Transverse colon (tissue), 4 donors: ENCODE results near the gene GDF2.

Source experiments
- EP300 ChIP-seq: sonication (generic); formaldehyde crosslinking; IDR thresholded peaks from one replicate; pipeline ENCODE4 v1.6.1; 2017; ENCODE audit warnings: antibody characterized with exemption, low read depth
- POLR2A ChIP-seq: fragments of 450-650 bp; IDR thresholded peaks from one replicate; pipeline ENCODE4 v1.6.1; 2016; ENCODE audit warnings: antibody characterized with exemption, mild to moderate bottlenecking, moderate library complexity
- POLR2AphosphoS5 ChIP-seq, 3 donors: sonication (generic); formaldehyde crosslinking; IDR thresholded peaks; one replicate each; pipeline ENCODE4 v1.6.1; 2016; ENCODE audit warnings: antibody characterized with exemption in 3 of 3
- TF ChIP-seq, protein P1 (sequence below), 5 experiments: fragments of 200-600 bp in 3 of 5; fragments of 450-650 bp in 2 of 5; sonication (generic) in 3 of 5; IDR thresholded peaks; 1 replicate in 2 of 5; 2 replicates in 3 of 5; pipeline ENCODE4 v1.5.1; 2016 to 2017; ENCODE audit warnings: antibody characterized with exemption in 5 of 5, inconsistent platforms in 3 of 5, mild to moderate bottlenecking in 2 of 5, moderate library complexity in 1 of 5

DNA sequence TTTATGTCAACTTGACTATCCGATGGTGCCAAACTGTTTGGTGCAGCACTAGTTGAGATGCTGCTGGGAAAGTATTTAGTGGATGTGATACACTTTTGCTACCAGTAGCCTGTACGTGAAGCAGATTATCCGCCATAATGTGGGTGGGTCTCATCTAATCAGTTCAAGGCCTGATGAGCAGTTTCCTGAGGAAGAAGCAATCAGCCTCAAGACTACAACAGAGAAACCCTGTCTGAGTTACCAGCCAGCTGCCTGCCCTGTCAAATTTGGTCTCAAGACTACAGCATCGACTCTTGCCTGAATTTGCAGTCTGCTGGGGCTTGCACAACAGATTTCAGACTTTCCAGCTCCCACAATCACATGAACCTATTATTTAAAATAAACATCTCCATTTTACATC lies 15.1 kb downstream of the GDF2 start:
- TF ChIP-seq, protein P1, sequence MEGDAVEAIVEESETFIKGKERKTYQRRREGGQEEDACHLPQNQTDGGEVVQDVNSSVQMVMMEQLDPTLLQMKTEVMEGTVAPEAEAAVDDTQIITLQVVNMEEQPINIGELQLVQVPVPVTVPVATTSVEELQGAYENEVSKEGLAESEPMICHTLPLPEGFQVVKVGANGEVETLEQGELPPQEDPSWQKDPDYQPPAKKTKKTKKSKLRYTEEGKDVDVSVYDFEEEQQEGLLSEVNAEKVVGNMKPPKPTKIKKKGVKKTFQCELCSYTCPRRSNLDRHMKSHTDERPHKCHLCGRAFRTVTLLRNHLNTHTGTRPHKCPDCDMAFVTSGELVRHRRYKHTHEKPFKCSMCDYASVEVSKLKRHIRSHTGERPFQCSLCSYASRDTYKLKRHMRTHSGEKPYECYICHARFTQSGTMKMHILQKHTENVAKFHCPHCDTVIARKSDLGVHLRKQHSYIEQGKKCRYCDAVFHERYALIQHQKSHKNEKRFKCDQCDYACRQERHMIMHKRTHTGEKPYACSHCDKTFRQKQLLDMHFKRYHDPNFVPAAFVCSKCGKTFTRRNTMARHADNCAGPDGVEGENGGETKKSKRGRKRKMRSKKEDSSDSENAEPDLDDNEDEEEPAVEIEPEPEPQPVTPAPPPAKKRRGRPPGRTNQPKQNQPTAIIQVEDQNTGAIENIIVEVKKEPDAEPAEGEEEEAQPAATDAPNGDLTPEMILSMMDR (IDR thresholded peaks at IDR 0.05) = no peak
- no peak for TF ChIP-seq POLR2A
- no peak for TF ChIP-seq EP300
- no peak for TF ChIP-seq POLR2AphosphoS5 (IDR thresholded peaks at IDR 0.05)
